Stimulated activated CD8-positive, alpha-beta memory T cell treated with anti-CD3 and anti-CD28 coated beads, Interleukin-15, amount 100 ng/mL, for 24 hours (primary cell): ENCODE results near the gene RRP8.

Experiments used
- DNase-seq: peaks from one replicate; pipeline ENCODE4 v3.0.0-alpha.2; 2020; ENCODE audit warnings: low read depth

Gene RRP8

GRCh38 chr11:6632116-6633073, 29.0 kb upstream of the RRP8 start:
- no peak for DNase-seq

DNA sequence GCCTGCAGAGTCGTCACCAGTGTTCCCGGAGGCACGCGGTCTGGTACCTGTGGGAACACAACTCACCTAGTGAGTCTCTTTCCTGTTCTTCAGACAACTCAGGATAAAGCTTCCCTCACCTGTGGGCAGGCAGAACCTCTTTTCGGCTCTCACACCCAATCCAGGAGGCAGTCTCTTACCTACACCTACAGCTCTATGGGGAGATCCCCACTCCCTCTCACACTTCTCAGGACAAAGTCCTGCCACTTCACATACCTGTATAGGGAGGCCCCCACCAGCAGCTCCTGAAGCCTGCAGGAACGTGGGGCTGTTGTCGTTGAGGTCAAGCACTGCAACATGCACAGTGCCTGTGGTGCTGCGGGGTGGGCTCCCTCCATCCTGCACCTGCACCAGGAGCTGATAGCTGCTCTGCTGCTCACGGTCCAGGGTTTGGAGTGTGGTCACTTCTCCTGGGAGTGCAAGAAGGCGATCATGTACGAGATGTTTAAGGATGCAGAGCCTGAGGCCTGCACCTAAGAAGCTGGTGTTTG, 28.0 kb upstream of the RRP8 start:
- no peak for DNase-seq

GRCh38 chr11:6630632-6631291, 27.3 kb upstream of the RRP8 start:
- DNase-seq: no peak

DNA sequence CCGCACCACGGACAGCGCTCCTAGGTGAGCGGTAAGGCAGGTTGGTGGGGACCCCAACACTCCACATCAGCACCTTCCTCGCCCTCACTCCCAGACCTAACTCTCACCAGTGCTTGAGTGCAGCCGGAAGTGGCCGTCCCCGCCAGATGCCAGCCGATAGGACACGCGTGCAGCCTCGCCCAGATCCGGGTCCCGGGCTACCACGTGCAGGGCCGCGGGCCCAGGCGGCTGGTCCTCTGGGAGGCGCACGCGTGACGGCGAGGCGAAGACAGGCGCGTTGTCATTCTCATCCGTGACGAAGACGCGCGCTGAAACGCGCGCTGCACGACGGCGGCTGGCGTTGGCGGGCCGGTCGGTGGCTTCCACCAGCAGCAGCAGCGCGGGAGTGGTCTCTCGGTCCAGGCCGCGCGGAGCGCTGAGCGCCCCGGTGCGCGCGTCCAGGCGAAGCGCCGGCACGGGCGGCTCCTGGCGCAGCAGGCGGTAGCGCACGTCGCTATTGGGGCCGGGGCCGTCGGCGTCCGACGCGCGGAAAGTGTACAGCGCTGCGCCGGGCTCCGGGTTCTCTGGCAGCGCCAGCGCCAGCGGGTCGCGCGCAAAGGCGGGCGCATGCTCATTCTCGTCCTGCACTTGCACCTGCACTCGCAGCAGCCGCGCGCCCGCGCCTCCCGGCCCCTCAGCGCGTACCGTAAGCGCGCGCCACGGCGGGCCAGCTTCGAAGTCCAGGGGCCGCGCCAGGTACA, 26.6 kb upstream of the RRP8 start:
- DNase-seq: no peak

- no peak for DNase-seq
These were observed 26.1 kb upstream of the RRP8 start for GRCh38 chr11:6629573-6629891.

DNA sequence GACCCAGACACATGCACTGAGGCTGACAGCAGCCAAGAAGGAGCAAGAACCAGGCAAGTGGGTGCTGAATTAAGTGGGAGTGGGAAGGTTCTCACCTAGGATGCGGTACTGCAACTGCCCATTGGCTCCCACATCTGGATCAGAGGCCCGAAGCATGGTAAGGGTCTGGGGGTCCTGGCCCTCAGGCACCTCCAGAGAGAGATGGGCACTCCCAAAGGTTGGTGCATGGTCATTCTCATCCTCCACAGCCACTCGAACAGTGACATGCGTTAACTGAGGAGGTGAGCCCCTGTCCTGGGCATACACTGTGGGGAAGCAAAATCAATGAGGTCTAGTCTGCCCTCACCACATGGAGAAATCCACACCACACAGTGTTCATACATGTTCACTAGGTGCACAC, 25.1 kb upstream of the RRP8 start:
- no peak for DNase-seq

- DNase-seq: no peak
These were observed 24.4 kb upstream of the RRP8 start for GRCh38 chr11:6627762-6628241.

DNA sequence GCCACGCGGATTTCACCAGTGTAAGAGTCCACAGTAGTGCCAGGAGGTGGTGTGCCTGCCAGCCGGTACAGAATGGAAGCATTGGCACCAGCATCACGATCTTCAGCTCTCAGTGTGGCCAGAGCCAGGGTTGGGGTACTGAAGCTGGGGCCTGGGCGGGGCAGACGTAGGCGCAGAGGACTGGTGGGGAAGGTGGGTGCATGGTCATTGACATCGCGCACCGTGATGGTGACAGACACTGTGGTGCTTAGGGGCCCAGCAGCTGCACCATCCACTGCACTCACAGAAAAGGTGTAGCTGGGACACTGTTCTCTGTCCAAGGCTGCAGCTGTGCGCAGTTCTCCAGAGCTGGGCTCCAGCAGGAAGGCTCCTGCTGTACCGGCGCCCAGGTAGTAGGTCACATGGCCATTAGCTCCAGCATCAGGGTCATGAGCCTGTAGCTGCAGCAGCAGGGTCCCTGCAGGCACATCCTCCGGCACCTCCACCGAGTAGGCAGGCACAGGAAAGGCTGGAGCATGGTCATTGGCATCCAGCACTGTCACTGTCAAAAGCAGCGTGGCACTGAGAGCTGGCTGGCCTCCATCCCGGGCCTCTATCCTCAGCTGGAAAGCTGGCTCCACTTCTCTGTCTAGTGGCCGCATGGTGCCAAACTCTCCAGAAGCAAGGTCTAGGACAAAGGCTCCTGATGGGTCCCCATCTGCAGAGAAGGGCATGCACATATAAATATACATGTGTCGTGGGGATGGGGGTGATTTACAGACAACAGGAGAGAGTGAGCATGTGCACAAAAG, 23.8 kb upstream of the RRP8 start:
- no peak for DNase-seq

DNA sequence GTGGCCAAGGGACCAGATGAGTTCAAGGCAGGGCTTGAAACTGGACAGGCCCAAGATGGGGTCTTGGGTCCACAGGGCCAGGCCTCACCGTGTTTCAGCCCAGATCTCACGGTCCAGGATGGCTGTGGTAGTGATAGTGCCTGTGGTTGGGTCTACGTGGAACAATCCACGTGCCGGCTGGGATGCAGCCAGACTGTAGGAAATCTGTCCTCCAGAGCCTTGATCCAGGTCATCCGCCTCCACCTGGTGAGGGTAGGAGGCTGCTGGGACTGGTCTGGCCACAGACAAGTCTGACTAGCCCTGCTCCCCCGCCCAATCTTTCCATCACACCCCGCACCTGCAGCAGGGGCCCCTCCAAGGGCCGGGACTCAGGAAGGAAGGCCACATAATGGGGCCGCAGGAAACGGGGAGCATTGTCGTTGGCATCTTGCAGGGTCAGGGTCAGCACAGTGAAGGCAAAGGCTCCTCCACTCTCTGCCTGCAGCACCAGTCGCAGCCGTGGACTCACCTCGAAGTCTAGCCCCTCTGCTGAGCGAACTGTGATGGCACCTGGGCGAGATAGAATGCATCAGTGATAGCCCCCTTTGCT, 22.5 kb upstream of the RRP8 start:
- DNase-seq: no peak

DNA sequence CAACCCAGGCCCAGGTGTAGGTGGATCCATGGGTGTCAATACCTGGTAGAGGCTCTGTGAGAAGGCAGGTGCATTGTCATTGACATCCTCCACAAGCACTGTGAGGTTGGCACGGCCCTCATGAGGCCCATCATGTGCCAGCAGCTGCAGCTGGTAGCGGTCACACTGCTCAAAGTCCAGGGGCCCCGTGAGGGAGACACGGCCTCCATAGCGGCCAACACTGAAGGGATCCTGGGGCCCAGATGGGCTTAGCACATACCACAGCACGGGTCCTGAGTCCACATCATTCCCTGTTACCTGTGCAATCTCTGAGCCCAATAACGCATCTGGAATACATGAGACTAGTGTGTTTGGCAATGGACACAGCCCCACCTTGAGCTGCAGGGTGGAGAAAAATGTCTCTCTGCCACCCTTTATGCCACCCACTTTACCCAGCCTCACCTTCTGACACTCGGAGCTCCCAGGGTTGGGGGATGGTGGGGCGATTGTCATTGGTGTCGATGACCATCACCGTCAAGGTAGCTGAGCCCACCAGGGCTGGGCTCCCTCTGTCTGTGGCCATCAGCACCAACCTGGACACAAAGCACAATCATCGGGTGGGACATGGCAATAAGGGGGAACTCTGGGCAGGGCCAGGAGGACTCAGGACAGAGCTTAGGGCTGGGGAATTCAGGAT, 21.9 kb upstream of the RRP8 start:
- DNase-seq: no peak

- no peak for DNase-seq
These were observed 20.3 kb upstream of the RRP8 start for GRCh38 chr11:6623391-6624363.

- no peak for DNase-seq
These were observed 19.1 kb upstream of the RRP8 start for GRCh38 chr11:6622261-6623171.

DNA sequence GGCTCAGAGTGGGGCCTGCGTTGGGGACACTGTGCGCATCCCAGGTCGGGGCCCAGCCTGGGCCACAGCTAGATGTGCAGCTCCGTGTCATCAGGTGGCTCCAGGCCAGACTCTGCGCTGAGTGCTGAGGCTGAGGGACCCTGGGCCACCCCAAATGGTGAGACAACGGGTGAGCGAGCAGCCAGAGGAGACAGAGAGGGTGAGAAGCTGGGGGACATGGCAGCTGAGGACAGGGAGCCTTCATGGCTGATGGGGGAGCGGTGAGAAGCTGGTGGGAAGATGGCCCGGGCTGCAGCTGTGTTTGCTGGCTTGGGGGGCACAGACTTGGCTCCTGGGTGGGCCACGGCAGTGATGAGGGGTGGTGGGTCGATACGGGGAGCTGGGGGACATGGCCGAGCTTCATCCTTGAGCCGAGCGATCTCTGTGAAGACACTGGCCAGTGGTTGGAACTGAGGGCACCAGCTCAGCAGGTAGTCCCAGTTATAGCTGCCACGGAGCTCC, 18.3 kb upstream of the RRP8 start:
- no peak for DNase-seq

GRCh38 chr11:6620636-6621035, 17.2 kb upstream of the RRP8 start:
- no peak for DNase-seq

- peak; percentile 64 for DNase-seq
These were observed 15.8 kb upstream of the RRP8 start, which contains the start of gene TPP1 for GRCh38 chr11:6619004-6619745. TPP1 (minus strand) TSS chr11:6619422; CDS start chr11:6619400, 22 bp downstream.

GRCh38 chr11:6618117-6619003, 14.9 kb upstream of the RRP8 start:
- no peak for DNase-seq
